WTC11 (cell line): Measurements from ENCODE around the gene CRYBB1. TPM values are rescaled to one million over a fixed set of nuclear protein-coding genes. Genes with fewer than 3 reads are reported as not detected.

Source experiments
- ATAC-seq: fragments of 200-7000 bp; cut with Tn5 transposase; 2 replicates; pipeline ENCODE4 v1.10.0; 2021; ENCODE audit warnings: mild to moderate bottlenecking, moderate library complexity
- CTCF ChIA-PET: fragments of 300-600 bp; sonication (Branson Sonifier 250); formaldehyde crosslinking; loops from one replicate; lab custom pipeline; 2021; ENCODE audit warnings: antibody characterized with exemption; lab: Charles Lee
- POLR2A ChIA-PET: fragments of 350-600 bp; sonication (Branson Sonifier 250); formaldehyde crosslinking; loops from one replicate; lab custom pipeline; 2021; ENCODE audit warnings: antibody characterized with exemption; lab: Charles Lee
- DNase-seq: peaks from one replicate; pipeline ENCODE4 v3.0.0; 2021; ENCODE audit warnings: low spot score
- H3K27ac Mint-ChIP-seq: 2 replicates; pipeline ENCODE4 v1.8.0; 2021; ENCODE audit warnings: mixed read lengths
- H3K27me3 Mint-ChIP-seq: 2 replicates; pipeline ENCODE4 v1.8.0; 2021; ENCODE audit warnings: low read depth, mild to moderate bottlenecking, moderate library complexity, mixed read lengths
- H3K36me3 Mint-ChIP-seq: 2 replicates; pipeline ENCODE4 v1.8.0; 2021; ENCODE audit warnings: mixed read lengths
- H3K4me1 Mint-ChIP-seq: 2 replicates; pipeline ENCODE4 v1.8.0; 2022; ENCODE audit warnings: mixed read lengths
- H3K4me3 Mint-ChIP-seq: 2 replicates; pipeline ENCODE4 v1.8.0; 2021; ENCODE audit warnings: mild to moderate bottlenecking, moderate library complexity, mixed read lengths
- H3K9me3 Mint-ChIP-seq: 2 replicates; pipeline ENCODE4 v1.8.0; 2021; ENCODE audit warnings: mixed read lengths
- CREM ChIP-seq: sonication (generic); formaldehyde crosslinking; IDR thresholded peaks from 2 replicates; pipeline ENCODE4 v1.8.1; 2022; ENCODE audit warnings: mild to moderate bottlenecking, missing genetic modification reagents, moderate library complexity
- IRF2 ChIP-seq: sonication (generic); formaldehyde crosslinking; IDR thresholded peaks from 2 replicates; pipeline ENCODE4 v1.8.0; 2022; ENCODE audit warnings: low read depth, missing genetic modification reagents, borderline replicate concordance
- NFYB ChIP-seq: sonication (generic); formaldehyde crosslinking; conservative IDR thresholded peaks from 2 replicates; pipeline ENCODE4 v1.8.0; 2022; ENCODE audit warnings: low read depth, missing genetic modification reagents
- PREB ChIP-seq: sonication (generic); formaldehyde crosslinking; IDR thresholded peaks from 2 replicates; pipeline ENCODE4 v1.8.1; 2022; ENCODE audit warnings: mild to moderate bottlenecking, missing genetic modification reagents, moderate library complexity, borderline replicate concordance
- RELA ChIP-seq: sonication (generic); formaldehyde crosslinking; IDR thresholded peaks from 2 replicates; pipeline ENCODE4 v1.8.1; 2022; ENCODE audit warnings: missing genetic modification reagents, mild to moderate bottlenecking, borderline replicate concordance
- ZNF121 ChIP-seq: sonication (generic); formaldehyde crosslinking; IDR thresholded peaks from 2 replicates; pipeline ENCODE4 v1.8.0; 2023; ENCODE audit warnings: missing genetic modification reagents
- ZNF396 ChIP-seq: fragments of 250-450 bp; sonication (Bioruptor Pico); IDR thresholded peaks from 2 replicates; pipeline ENCODE4 v1.8.0; 2021; ENCODE audit warnings: mild to moderate bottlenecking, moderate library complexity, borderline replicate concordance
- total RNA-seq: library from RNA; stranded (reverse); gene quantifications from 3 replicates; pipeline ENCODE4 v1.2.3, GENCODE V29; 2021
- TF ChIP-seq, protein P1 (sequence below): sonication (generic); formaldehyde crosslinking; IDR thresholded peaks from 2 replicates; pipeline ENCODE4 v1.8.1; 2022; ENCODE audit warnings: missing genetic modification reagents, borderline replicate concordance
- TF ChIP-seq, protein P2 (sequence below): fragments of 250-450 bp; sonication (Bioruptor Pico); IDR thresholded peaks from 2 replicates; pipeline ENCODE4 v1.9.0; 2021; ENCODE audit warnings: moderate library complexity, mild to moderate bottlenecking, inconsistent platforms, borderline replicate concordance
- TF ChIP-seq, protein P3 (sequence below): sonication (generic); formaldehyde crosslinking; IDR thresholded peaks from 2 replicates; pipeline ENCODE4 v1.8.1; 2023; ENCODE audit warnings: mild to moderate bottlenecking, missing genetic modification reagents, moderate library complexity
- TF ChIP-seq, protein P4 (sequence below): sonication (generic); formaldehyde crosslinking; IDR thresholded peaks from 2 replicates; pipeline ENCODE4 v1.8.0; 2023; ENCODE audit warnings: missing genetic modification reagents, mild to moderate bottlenecking, borderline replicate concordance
- TF ChIP-seq, protein P5 (sequence below): fragments of 250-450 bp; sonication (Bioruptor Pico); conservative IDR thresholded peaks from 2 replicates; pipeline ENCODE4 v1.9.0; 2021; ENCODE audit warnings: mild to moderate bottlenecking

CRYBB1 gene
- total RNA-seq, 1 experiment from 2014 or later: 4.0 TPM

DNA sequence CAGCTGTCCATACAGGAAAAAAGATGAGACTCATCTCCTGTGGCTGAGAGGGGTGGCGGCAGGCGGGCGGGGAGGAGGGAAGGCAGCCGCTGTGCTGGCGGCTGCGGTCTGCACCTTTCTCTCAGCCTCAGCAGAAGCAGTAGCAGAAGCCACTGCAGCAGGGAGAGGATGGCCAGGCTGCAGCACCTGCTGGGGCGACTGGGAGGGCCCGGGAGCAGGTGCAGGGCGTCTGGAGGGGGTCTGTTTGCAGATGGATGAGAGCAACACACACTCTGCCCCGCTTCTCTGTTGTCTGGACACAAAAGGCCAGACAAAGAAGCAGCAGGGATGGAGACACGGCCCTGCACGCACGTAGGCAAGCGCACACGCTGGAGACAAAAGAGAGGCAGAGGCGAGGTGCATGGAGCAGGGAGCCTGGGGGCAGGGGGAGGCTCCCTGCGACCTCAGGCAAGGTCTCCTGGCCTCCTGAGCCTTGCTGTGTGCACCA, 30.2 kb upstream of the CRYBB1 start (continued):
- TF ChIP-seq, protein P1, sequence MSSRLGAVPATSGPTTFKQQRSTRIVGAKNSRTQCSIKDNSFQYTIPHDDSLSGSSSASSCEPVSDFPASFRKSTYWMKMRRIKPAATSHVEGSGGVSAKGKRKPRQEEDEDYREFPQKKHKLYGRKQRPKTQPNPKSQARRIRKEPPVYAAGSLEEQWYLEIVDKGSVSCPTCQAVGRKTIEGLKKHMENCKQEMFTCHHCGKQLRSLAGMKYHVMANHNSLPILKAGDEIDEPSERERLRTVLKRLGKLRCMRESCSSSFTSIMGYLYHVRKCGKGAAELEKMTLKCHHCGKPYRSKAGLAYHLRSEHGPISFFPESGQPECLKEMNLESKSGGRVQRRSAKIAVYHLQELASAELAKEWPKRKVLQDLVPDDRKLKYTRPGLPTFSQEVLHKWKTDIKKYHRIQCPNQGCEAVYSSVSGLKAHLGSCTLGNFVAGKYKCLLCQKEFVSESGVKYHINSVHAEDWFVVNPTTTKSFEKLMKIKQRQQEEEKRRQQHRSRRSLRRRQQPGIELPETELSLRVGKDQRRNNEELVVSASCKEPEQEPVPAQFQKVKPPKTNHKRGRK (CRISPR knock-in tag): no peak
- TF ChIP-seq, protein P2, sequence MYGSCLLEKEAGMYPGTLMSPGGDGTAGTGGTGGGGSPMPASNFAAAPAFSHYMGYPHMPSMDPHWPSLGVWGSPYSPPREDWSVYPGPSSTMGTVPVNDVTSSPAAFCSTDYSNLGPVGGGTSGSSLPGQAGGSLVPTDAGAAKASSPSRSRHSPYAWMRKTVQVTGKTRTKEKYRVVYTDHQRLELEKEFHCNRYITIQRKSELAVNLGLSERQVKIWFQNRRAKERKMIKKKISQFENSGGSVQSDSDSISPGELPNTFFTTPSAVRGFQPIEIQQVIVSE: no peak
- TF ChIP-seq IRF2 (CRISPR knock-in tag) (no peak), RELA (no peak)
- TF ChIP-seq, all 79 proteins: peak for 16

GRCh38 chr22:26646158-26646557, 28.3 kb upstream of the CRYBB1 start:
- ATAC-seq: no peak
- H3K27me3 Mint-ChIP-seq: peaks cover 3% of the 10 kb centered on the region
- peak overlapping the region; percentile 4; the same call in 1 of the 2 replicates for H3K4me3 Mint-ChIP-seq
- peaks cover 84% of the 10 kb centered on the region for H3K4me1 Mint-ChIP-seq
- H3K27ac Mint-ChIP-seq: no peak overlapping the region
- H3K9me3 Mint-ChIP-seq: no peaks in the 10 kb centered on the region
- ChIA-PET CTCF (no interaction called here), POLR2A (no interaction called here)
- no peaks in the 10 kb centered on the region for H3K36me3 Mint-ChIP-seq
- no peak for TF ChIP-seq ZNF396 (CRISPR knock-in tag)
- DNase-seq: no peak

DNA sequence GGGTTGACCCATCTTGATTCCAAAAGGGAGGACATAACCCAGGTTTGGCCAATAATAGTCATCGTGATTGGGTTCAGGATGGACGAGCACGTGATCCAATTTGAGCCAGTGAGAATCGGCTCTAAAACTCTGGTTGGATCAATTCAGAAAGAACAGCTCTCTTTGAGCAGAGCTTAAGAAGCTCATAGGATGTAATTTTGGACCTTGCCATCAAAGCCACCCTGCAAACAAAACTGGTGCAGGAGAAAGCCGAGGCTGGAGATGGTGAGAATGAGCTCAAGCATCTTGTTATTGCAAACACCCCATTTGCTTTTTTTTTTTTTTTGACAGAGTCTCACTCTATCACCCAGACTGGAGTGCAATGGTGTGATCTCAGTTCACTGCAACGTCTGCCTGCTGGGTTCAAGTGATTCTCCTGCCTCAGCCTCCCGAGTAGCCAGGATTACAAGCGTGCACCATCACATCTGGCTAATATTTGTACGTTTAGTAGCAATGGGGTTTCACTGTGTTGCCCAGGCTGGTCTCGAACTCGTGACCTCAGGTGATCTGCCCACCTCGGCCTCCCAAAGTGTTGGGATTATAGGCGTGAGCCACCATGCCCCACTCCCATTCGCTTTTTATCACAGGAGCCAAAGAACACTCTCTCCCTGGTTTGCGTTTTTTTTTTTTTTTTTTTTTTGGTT, 25.7 kb upstream of the CRYBB1 start:
- no peaks in the 10 kb centered on the region for H3K36me3 Mint-ChIP-seq
- TF ChIP-seq NFYB (CRISPR knock-in tag): no peak
- 0 out of 2 replicates have a peak, but pooled peaks have one; percentile 8 for TF ChIP-seq CREM (CRISPR knock-in tag)
- TF ChIP-seq, protein P3, sequence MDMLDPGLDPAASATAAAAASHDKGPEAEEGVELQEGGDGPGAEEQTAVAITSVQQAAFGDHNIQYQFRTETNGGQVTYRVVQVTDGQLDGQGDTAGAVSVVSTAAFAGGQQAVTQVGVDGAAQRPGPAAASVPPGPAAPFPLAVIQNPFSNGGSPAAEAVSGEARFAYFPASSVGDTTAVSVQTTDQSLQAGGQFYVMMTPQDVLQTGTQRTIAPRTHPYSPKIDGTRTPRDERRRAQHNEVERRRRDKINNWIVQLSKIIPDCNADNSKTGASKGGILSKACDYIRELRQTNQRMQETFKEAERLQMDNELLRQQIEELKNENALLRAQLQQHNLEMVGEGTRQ (CRISPR knock-in tag): peak; percentile 76
- TF ChIP-seq ZNF121: peak; percentile 97
- ATAC-seq: no peak
- CTCF ChIA-PET: interaction anchor here (0.6 to 1.6 kb wide), 12 partner anchors 11 to 516 kb away, joined by 3 to 4 read pairs (median 4); no protein-coding TSS in a partner anchor
- H3K27me3 Mint-ChIP-seq: no peaks in the 10 kb centered on the region; the same call in 1 of the 2 replicates
- POLR2A ChIA-PET: interaction anchor here (0.6 to 0.7 kb wide), 4 partner anchors 16 to 74 kb away, joined by 3 to 9 read pairs (median 6); no protein-coding TSS in a partner anchor
- H3K27ac Mint-ChIP-seq: peak overlapping the region; percentile 96
- peaks cover 94% of the 10 kb centered on the region for H3K4me1 Mint-ChIP-seq
- H3K4me3 Mint-ChIP-seq: peak overlapping the region; percentile 62
- DNase-seq: no peak
- no peaks in the 10 kb centered on the region for H3K9me3 Mint-ChIP-seq

- H3K27me3 Mint-ChIP-seq: no peaks in the 10 kb centered on the region; the same call in 1 of the 2 replicates
- TF ChIP-seq, protein P4, sequence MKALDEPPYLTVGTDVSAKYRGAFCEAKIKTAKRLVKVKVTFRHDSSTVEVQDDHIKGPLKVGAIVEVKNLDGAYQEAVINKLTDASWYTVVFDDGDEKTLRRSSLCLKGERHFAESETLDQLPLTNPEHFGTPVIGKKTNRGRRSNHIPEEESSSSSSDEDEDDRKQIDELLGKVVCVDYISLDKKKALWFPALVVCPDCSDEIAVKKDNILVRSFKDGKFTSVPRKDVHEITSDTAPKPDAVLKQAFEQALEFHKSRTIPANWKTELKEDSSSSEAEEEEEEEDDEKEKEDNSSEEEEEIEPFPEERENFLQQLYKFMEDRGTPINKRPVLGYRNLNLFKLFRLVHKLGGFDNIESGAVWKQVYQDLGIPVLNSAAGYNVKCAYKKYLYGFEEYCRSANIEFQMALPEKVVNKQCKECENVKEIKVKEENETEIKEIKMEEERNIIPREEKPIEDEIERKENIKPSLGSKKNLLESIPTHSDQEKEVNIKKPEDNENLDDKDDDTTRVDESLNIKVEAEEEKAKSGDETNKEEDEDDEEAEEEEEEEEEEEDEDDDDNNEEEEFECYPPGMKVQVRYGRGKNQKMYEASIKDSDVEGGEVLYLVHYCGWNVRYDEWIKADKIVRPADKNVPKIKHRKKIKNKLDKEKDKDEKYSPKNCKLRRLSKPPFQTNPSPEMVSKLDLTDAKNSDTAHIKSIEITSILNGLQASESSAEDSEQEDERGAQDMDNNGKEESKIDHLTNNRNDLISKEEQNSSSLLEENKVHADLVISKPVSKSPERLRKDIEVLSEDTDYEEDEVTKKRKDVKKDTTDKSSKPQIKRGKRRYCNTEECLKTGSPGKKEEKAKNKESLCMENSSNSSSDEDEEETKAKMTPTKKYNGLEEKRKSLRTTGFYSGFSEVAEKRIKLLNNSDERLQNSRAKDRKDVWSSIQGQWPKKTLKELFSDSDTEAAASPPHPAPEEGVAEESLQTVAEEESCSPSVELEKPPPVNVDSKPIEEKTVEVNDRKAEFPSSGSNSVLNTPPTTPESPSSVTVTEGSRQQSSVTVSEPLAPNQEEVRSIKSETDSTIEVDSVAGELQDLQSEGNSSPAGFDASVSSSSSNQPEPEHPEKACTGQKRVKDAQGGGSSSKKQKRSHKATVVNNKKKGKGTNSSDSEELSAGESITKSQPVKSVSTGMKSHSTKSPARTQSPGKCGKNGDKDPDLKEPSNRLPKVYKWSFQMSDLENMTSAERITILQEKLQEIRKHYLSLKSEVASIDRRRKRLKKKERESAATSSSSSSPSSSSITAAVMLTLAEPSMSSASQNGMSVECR (CRISPR knock-in tag): no peak
- TF ChIP-seq, protein P5, sequence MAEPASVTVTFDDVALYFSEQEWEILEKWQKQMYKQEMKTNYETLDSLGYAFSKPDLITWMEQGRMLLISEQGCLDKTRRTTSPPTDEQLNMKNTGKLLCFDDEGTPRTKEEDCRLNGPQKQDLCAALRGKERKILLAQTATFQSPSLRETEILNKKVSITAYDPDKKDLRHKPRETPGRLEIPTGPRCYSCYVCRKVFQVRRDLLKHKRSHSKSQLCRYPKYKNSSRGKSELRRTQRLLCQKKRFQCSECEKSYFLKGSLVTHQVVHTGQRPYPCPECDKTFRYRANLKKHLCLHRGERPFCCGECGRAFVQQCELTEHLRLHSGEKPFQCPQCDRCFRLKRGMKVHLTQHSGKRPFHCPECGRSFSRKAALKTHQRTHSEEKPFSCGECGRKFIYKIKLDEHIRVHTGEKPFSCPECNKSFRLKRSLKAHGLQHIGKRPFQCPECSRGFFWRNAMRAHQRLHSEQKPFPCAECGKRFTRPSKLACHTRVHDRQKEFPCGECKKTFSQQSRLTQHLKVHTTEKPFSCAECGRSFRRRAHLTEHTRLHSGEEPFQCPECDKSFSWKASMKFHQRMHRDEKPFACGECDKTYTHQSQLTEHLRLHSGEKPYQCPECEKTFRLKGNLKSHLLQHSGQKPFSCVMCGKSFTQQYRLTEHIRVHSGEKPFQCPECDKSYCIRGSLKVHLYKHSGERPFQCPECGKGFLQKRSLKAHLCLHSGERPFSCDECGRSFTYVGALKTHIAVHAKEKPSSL (CRISPR knock-in tag): no peak
- TF ChIP-seq PREB (CRISPR knock-in tag): no peak
- no peak for TF ChIP-seq ZNF396 (CRISPR knock-in tag)
These were observed 24.9 kb upstream of the CRYBB1 start for GRCh38 chr22:26642465-26643417.

More at GRCh38 chr22:26642465-26643417, 24.9 kb upstream of the CRYBB1 start:
- ChIA-PET CTCF (interaction anchor here (0.5 to 1.6 kb wide), 13 partner anchors 12 to 516 kb away, joined by 3 to 6 read pairs (median 3); partner anchors contain the start of gene TPST2), POLR2A (interaction anchor here (0.6 to 0.7 kb wide), 5 partner anchors 36 to 104 kb away, joined by 3 to 6 read pairs (median 3); no protein-coding TSS in a partner anchor)
- Mint-ChIP-seq H3K9me3 (no peaks in the 10 kb centered on the region), H3K4me1 (peaks cover 91% of the 10 kb centered on the region), H3K36me3 (no peaks in the 10 kb centered on the region), H3K27ac (peak overlapping the region; percentile 96), H3K4me3 (peak overlapping the region; percentile 30)
- DNase-seq (peak; percentile 47), ATAC-seq (peak; percentile 9)
